Stomach (tissue), 4 donors: Measurements from ENCODE around the gene PHLDB3.

Experiments
- CTCF ChIP-seq, 7 experiments: fragments of 450-650 bp in 4 of 7; fragments of 200-600 bp in 3 of 7; sonication (generic) in 3 of 7; IDR thresholded peaks; one replicate each; pipeline ENCODE4 v1.5.1; 2016 to 2019; ENCODE audit warnings: antibody characterized with exemption in 7 of 7, control low read depth in 2 of 7, mild to moderate bottlenecking in 1 of 7
- EP300 ChIP-seq: sonication (generic); formaldehyde crosslinking; IDR thresholded peaks from one replicate; pipeline ENCODE4 v1.6.1; 2017; ENCODE audit warnings: antibody characterized with exemption
- POLR2A ChIP-seq, 4 donors: fragments of 450-650 bp; IDR thresholded peaks; one replicate each; pipeline ENCODE4 v1.6.1; 2016; ENCODE audit warnings: antibody characterized with exemption in 4 of 4, control low read depth in 2 of 4, mild to moderate bottlenecking in 1 of 4, moderate library complexity in 1 of 4
- POLR2AphosphoS5 ChIP-seq, 3 donors: sonication (generic); formaldehyde crosslinking; IDR thresholded peaks; one replicate each; pipeline ENCODE4 v1.6.1; 2016; ENCODE audit warnings: antibody characterized with exemption in 3 of 3

DNA sequence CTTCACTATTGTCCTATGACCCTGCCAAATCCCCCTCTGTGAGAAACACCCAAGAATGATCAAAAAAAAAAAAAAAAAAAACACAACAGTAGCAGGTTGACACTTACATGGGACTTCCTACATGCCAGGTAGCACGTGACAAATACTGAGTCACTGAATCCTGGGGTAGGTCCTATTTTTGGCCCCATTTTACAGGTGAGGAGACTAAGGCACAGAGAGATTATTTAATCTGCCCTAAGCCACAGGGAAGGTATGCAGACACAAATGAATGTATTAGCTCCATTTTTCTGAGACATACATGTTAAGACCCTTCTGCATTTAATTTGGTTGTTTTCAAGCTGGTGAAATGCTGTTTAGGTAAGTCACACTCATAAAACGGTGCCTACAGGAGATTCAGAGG, 44.2 kb upstream of the PHLDB3 start:
- TF ChIP-seq CTCF (IDR thresholded peaks at IDR 0.05) (no peak), POLR2A (IDR thresholded peaks at IDR 0.05) (no peak), EP300 (no peak), POLR2AphosphoS5 (IDR thresholded peaks at IDR 0.05) (no peak)
